GM12864 (cell line): ENCODE data around the gene CENPP.

ENCODE experiments used
- DNase-seq: peaks from one replicate; pipeline ENCODE4 v3.0.0-alpha.2; 2011; ENCODE audit warnings: low read depth
- H3K4me3 ChIP-seq: 2 replicates; pipeline ENCODE4 v1.5.1; 2011; ENCODE audit warnings: mild to moderate bottlenecking, low read depth, low read length, control low read depth
- TF ChIP-seq, protein P1 (sequence below): IDR thresholded peaks from 2 replicates; pipeline ENCODE4 v1.5.1; 2011; ENCODE audit warnings: low read depth, mild to moderate bottlenecking, moderate library complexity, low read length, control low read depth, inconsistent platforms; ENCODE audit errors: missing control alignments

The CENPP gene

DNA sequence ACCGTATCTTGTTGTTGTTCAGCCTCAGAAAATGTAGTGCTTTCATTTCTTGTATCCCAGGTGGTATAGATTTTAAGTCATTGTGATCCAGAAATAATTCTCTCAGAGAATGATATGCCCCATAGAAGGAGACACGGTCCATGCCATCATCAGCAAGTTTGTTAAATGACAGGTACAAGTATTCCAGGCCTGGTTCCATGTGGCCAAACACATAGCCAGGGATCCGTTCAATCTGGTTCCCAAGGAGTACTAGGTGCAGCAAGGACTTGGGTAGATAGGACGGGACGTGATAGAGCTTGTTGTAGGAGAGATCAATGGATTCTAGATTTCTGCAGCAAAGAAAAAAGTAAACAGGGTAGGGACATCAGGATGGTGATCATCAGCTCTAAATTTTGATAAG, 175.0 kb downstream of the CENPP start:
- no peak for DNase-seq
- no peak overlapping the region for H3K4me3 ChIP-seq
- TF ChIP-seq, protein P1, sequence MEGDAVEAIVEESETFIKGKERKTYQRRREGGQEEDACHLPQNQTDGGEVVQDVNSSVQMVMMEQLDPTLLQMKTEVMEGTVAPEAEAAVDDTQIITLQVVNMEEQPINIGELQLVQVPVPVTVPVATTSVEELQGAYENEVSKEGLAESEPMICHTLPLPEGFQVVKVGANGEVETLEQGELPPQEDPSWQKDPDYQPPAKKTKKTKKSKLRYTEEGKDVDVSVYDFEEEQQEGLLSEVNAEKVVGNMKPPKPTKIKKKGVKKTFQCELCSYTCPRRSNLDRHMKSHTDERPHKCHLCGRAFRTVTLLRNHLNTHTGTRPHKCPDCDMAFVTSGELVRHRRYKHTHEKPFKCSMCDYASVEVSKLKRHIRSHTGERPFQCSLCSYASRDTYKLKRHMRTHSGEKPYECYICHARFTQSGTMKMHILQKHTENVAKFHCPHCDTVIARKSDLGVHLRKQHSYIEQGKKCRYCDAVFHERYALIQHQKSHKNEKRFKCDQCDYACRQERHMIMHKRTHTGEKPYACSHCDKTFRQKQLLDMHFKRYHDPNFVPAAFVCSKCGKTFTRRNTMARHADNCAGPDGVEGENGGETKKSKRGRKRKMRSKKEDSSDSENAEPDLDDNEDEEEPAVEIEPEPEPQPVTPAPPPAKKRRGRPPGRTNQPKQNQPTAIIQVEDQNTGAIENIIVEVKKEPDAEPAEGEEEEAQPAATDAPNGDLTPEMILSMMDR, result no peak

DNA sequence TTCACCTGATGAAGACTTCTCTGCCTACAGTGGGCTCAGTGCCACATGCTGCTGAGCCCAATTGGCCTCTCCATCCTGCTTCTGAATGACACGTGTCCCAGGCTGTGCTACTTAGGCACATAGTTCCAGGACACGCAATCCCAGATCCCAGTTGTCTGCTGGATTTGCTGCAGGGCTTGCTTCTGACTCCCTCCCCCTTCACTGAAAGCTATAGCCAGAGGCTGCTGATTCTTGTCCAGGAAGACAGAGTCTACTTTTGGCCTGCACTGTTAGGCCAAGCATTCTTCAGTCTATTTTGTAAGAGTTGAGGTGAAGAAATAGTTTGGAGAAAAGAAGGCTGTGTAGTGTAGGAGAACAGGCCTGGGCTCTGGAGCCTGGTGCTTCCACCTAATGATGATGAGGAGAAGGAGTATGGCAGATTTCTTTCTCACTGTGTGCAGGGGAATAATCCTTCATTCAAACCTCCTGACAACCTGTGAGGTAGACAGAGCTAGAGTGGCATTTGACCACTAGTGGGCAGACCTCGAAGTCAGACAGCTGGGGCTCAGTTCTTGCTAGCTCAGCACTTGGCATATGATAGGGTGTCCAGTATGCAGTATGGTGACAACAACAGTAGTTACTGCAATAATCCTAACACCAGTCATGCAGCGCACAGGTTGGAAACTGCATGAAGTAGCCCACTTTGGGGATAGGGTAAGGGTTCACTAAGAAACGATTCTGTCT, 176.1 kb downstream of the CENPP start:
- TF ChIP-seq, protein P1, result peak; percentile 75
- DNase-seq, result peak; percentile 13
- H3K4me3 ChIP-seq, result no peak overlapping the region

DNA sequence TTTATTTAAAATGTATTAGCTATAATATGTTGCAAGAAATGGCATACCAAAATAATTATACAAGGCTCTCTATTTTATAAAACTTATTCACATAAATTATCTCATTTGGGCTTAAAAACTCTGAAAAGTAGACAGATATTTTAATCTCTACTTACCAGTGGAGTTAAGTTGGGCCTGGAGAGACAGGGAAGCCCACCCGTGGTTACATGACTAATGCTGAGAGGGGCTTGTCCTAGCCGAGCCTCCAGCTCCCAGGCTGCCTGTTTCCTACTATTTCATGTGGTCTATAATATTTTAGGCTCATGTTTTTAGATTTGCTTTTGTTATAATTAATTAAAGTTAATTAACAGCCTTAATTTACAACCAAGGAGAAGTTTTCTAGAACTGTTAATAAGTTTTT, 177.4 kb downstream of the CENPP start:
- no peak overlapping the region for H3K4me3 ChIP-seq
- DNase-seq, result no peak
- TF ChIP-seq, protein P1, result no peak

DNA sequence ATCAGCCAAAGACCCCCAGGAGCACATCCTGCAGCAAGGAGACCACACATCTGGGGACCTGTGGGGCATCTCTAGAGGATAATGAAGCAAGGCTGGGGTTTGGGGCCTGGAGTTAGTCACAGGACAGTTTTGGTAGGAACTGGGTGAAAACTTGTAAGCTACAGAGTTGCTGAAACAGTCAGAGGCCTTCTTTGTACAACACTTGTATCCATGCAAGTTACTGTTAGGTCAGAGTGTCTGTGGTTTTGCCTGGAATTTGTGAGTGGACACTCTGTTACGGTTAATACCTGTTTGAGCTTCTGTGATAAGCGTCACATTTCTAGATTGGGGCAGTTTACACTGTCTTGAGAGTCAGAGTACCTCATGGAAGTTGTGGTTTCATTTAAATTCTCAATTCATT, 179.1 kb downstream of the CENPP start:
- no peak overlapping the region for H3K4me3 ChIP-seq
- TF ChIP-seq, protein P1, result no peak
- no peak for DNase-seq

DNA sequence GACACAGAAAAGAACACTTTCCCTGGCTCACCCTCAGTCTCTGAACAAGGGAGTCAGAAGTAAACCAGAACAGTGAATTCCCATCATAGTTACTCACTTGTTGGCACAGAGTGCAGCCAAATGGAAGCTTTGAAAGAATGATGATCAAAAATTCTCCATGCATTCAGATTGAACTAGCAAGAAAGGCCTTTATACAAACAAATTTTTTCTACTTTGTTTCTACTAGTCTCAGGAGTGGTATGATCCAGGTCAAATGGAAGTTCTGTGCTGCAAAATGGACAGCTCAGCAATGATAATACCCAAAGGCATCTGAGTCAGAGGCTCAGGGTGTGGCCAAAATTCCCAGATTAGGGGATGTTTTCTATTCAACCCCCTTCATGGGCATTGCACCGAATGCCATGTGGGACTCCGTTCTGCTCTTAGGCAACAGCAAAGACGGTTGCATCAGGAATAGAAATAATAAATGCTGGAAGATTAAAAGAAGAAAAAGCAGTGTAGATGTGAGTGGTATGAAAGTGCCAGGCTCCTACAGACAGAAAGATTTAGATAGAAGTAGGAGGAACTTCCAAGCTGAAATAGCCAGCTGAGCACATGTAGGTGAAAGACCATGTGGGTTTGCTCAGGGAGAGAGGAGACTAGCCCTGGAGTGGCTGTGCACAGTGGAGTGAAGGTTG, 180.6 kb downstream of the CENPP start:
- TF ChIP-seq, protein P1, result no peak
- H3K4me3 ChIP-seq, result no peak overlapping the region
- DNase-seq, result no peak

DNA sequence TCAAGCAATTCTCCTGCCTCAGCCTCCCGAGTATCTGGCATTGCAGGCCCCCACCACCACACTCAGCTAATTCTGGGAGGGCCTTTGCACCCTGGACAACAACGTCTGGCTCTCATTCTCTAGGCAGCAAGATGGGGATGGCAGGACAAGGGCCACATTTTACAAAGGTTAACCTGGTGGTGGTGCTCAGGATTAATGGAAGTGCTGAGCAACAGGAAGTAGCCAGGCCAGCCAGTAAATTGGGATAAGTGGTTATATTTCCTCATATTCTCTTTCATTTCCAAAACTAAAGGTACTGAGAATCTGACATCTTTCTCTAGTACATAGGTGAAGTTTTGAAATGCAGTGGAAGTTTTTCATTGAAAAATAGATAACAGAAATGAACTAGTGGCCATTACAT, 181.3 kb downstream of the CENPP start:
- no peak overlapping the region for H3K4me3 ChIP-seq
- DNase-seq, result no peak
- TF ChIP-seq, protein P1, result no peak

DNA sequence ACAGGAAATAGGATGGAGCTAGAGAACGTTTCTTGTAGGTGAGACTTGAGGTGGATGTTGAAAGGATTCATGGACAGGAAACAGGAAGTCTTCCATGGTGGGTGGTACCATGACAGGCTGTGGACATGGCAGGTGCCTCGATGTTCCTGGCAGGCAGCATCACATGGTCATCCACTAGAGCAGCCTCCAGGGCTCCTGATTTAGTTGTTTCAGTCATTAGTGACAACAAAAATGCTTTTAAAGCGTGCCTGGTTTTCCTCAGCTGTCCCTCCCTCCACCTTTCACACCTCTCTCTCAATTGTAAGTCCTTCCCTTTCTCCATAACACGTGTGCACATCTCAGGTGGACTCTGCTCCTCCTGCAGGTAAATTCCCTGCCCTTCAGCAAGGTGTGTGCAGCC, 181.7 kb downstream of the CENPP start:
- no peak overlapping the region for H3K4me3 ChIP-seq
- TF ChIP-seq, protein P1, result no peak
- DNase-seq, result no peak
